Measurements from ENCODE around the gene SYNPO.

Gene SYNPO

DNA sequence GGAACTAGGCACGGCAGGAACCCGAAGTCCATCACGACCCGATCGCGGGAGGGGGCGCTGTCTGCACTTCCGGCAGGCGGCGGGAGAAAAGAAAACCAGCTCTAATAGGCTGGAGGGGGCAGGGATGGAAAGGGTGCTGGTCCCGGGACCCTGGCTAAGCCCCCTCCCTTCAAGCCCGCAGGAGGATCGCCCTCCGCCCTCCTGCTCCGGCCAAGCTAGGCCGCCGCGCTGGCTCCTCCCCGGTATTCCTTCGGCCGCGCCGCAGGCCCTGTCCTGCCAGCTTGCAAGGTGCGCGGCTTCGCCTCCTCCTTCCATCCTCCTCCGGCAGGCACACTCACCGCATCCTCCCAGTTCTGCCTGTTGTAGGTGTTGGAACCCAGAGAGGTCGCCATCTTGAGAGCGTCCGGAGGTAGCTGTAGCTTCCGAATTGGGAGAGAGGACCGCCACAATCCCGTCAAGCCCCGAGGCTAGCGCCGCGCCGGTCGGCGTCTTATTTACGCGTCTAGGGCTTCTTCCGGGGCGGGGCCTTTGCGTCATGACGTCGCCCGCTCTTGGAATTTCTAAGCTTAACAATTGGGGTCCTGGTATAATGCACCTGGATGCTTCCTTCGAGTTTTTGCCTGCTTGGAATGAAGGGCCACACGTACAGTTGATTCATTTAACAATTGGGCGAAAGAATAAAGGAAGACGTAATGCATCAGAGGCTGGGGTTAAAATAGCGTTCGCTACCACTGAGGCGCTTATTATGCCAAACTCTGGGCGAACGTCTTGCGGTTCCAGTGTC, 60.3 kb downstream of the SYNPO start, which contains the start of gene RBM22:
Gene RBM22, minus strand, starts transcription at position 469 of the 784 bp plus-strand sequence. Its CDS starts 77 bp downstream, at position 392.
- peak; percentile 61 for DNase-seq

- DNase-seq, result no peak
Observed at GRCh38 chr5:150703762-150704161, 63.3 kb downstream of the SYNPO start.

DNA sequence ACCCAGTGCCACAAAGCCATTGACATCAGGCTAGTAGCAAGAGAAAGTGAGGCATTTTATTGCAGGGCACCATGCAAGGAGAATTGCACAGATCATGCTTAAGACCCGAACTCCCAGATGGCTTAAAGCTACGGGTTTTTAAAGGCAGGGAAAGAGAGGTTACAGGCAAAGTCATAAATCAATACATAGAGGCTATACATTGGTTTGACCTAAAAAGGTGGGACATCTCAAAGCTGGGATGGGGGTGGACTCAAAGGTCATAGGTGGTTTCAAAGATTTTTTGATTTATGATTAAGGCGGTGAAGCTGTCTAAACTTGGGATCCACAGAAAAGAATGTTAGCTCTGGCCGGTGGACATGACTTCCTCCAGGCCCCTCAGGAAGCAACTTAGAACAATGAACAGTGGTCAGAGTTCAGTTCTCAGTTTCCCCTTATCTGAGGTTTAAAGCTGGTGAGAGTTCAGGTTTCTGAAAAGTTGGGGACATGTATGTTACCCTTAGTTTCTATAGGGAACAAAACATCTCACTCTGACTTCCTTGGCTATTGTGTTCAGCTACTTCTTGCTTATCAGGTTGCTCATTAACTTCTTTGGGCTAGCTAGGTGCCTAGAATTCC, 66.4 kb downstream of the SYNPO start:
- DNase-seq, result no peak
